ENCODE measurements around the gene CFAP43. TPM values are rescaled to one million over a fixed set of nuclear protein-coding genes. Genes with fewer than 3 reads are reported as not detected.

Gene CFAP43
- total and polyA plus RNA-seq, 10 of the 15 experiments (the other 5 are each of a cell fraction or from before 2014, with no cell fraction given), result 0.06 to 0.14 (median 0.10) TPM; not detected in 5

DNA sequence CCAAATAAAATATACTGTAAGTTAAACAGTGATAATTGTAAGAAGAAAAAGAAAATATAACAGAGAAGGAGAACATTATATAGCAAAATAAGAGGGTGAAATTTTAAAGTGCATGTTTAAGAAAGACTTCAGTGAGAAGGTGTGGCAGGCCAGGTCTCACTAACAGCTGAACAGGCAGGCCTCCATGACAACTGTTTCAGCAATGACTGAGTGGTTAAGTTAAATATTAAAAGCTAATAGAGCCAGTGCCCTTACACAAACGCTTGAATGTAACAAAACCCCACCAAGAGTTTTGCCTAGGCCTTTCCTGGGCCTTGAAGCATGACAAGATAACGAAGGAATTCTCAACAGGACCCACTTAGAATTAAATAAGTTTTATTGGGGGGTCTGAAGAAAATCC is 32.6 kb downstream of the CFAP43 start:
- FAIRE-seq, result no peak

More for the DNA sequence above, 32.6 kb downstream of the CFAP43 start:
- ChIA-PET CTCF (interaction anchor here (1.0 kb wide), 1 partner anchor 487 kb away, joined by 3 read pairs; no protein-coding TSS in a partner anchor), POLR2A (interaction anchor here (0.7 kb wide), 1 partner anchor 78 kb away, joined by 3 read pairs; the partner anchor contains the start of gene SFR1), SMC1A (ENCODE audit: uncharacterized antibody, unreplicated experiment) (interaction anchor here (0.7 kb wide), 1 partner anchor 18 kb away, joined by 3 read pairs; no protein-coding TSS in a partner anchor), RAD21 (ENCODE audit: unreplicated experiment) (no interaction called here)
- H3K36me3 ChIP-seq (ENCODE audit: control insufficient read depth in 2 of 2, insufficient read depth in 2 of 2, low read length in 1 of 2), result no peaks in the 10 kb centered on the region
- WGBS (ENCODE audit: insufficient coverage, insufficient replicate concordance, low lambda C conversion rate, missing lambda C conversion rate), result 14% methylated on average over 2 of the region's 2 CpGs
- no TSS peak for BruUV-seq (replicated peaks)
- H3K27me3 ChIP-seq (replicated peaks in 1 of 2; ENCODE audit: control insufficient read depth in 2 of 2, insufficient read depth in 2 of 2, low read length in 1 of 2), result no peaks in the 10 kb centered on the region; a peak in 1 of 4 replicates
- ATAC-seq (no peak), DNase-seq (ENCODE audit: low read depth, low spot score) (no peak)
- TF ChIP-seq SMAD1 (IDR thresholded peaks at IDR 0.05; ENCODE audit: low read depth, partially characterized antibody) (no peak), ZNF217 (IDR thresholded peaks at IDR 0.05) (no peak), MYB (IDR thresholded peaks at IDR 0.05; ENCODE audit: borderline replicate concordance, low read depth, low read length) (no peak), ZBED1 (IDR thresholded peaks at IDR 0.05; ENCODE audit: borderline replicate concordance) (no peak), CBX3 (IDR thresholded peaks at IDR 0.05; ENCODE audit: borderline replicate concordance, low read depth) (no peak), MEF2A (IDR thresholded peaks at IDR 0.05; ENCODE audit: insufficient read depth, low read depth, low read length) (no peak), NR2C2 (IDR thresholded peaks at IDR 0.05; ENCODE audit: borderline replicate concordance, control insufficient read depth, insufficient read length, low read depth) (no peak), ZSCAN29 (IDR thresholded peaks at IDR 0.05) (no peak), BMI1 (IDR thresholded peaks at IDR 0.05; ENCODE audit: borderline replicate concordance) (no peak), POLR2AphosphoS2 (IDR thresholded peaks at IDR 0.05; ENCODE audit: low read depth, low read length) (no peak), EZH2 (IDR thresholded peaks at IDR 0.05; ENCODE audit: borderline replicate concordance, control insufficient read depth, low read depth, low read length) (no peak), STAT3 (IDR thresholded peaks at IDR 0.05; ENCODE audit: low read depth, low read length) (no peak), TAF1 (IDR thresholded peaks at IDR 0.05; ENCODE audit: borderline replicate concordance, low read depth, low read length) (no peak), HDAC2 (IDR thresholded peaks at IDR 0.05) (no peak), IKZF2 (IDR thresholded peaks at IDR 0.05) (no peak), SPI1 (IDR thresholded peaks at IDR 0.05; ENCODE audit: borderline replicate concordance, insufficient read depth, low read depth, low read length) (no peak)
- TF ChIP-seq, protein P1, sequence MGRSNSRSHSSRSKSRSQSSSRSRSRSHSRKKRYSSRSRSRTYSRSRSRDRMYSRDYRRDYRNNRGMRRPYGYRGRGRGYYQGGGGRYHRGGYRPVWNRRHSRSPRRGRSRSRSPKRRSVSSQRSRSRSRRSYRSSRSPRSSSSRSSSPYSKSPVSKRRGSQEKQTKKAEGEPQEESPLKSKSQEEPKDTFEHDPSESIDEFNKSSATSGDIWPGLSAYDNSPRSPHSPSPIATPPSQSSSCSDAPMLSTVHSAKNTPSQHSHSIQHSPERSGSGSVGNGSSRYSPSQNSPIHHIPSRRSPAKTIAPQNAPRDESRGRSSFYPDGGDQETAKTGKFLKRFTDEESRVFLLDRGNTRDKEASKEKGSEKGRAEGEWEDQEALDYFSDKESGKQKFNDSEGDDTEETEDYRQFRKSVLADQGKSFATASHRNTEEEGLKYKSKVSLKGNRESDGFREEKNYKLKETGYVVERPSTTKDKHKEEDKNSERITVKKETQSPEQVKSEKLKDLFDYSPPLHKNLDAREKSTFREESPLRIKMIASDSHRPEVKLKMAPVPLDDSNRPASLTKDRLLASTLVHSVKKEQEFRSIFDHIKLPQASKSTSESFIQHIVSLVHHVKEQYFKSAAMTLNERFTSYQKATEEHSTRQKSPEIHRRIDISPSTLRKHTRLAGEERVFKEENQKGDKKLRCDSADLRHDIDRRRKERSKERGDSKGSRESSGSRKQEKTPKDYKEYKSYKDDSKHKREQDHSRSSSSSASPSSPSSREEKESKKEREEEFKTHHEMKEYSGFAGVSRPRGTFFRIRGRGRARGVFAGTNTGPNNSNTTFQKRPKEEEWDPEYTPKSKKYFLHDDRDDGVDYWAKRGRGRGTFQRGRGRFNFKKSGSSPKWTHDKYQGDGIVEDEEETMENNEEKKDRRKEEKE (IDR thresholded peaks at IDR 0.05), result no peak
- TF ChIP-seq, protein P2, sequence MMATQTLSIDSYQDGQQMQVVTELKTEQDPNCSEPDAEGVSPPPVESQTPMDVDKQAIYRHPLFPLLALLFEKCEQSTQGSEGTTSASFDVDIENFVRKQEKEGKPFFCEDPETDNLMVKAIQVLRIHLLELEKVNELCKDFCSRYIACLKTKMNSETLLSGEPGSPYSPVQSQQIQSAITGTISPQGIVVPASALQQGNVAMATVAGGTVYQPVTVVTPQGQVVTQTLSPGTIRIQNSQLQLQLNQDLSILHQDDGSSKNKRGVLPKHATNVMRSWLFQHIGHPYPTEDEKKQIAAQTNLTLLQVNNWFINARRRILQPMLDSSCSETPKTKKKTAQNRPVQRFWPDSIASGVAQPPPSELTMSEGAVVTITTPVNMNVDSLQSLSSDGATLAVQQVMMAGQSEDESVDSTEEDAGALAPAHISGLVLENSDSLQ (IDR thresholded peaks at IDR 0.05), result no peak
- TF ChIP-seq, protein P3, sequence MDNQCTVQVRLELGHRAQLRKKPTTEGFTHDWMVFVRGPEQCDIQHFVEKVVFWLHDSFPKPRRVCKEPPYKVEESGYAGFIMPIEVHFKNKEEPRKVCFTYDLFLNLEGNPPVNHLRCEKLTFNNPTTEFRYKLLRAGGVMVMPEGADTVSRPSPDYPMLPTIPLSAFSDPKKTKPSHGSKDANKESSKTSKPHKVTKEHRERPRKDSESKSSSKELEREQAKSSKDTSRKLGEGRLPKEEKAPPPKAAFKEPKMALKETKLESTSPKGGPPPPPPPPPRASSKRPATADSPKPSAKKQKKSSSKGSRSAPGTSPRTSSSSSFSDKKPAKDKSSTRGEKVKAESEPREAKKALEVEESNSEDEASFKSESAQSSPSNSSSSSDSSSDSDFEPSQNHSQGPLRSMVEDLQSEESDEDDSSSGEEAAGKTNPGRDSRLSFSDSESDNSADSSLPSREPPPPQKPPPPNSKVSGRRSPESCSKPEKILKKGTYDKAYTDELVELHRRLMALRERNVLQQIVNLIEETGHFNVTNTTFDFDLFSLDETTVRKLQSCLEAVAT (IDR thresholded peaks at IDR 0.05), result no peak
- no peak overlapping the region for H3K4me3 ChIP-seq
- H3K79me2 ChIP-seq (ENCODE audit: control insufficient read depth, insufficient read depth, low read length), result no peaks in the 10 kb centered on the region
- in situ Hi-C loops (cut with MboI) (no loop called here), intact Hi-C loops (cut with micrococcal nuclease; ENCODE audit: unreplicated experiment) (no loop called here)
- H3K9me3 ChIP-seq (replicated peaks; ENCODE audit: control insufficient read depth, insufficient read depth, low read length), result no peaks in the 10 kb centered on the region
- no peak overlapping the region for H3K9ac ChIP-seq (ENCODE audit: control insufficient read depth, insufficient read depth, low read length)
- H3K27ac ChIP-seq (ENCODE audit: control insufficient read depth, insufficient read depth), result no peak overlapping the region
- H3K4me2 ChIP-seq (ENCODE audit: control insufficient read depth, insufficient read depth), result no peak overlapping the region
- H4K20me1 ChIP-seq (ENCODE audit: control insufficient read depth, insufficient read depth), result no peaks in the 10 kb centered on the region
- no peaks in the 10 kb centered on the region for H3K4me1 ChIP-seq (ENCODE audit: control insufficient read depth, insufficient read depth, low read length)
- no peak overlapping the region for H2AFZ ChIP-seq (ENCODE audit: control insufficient read depth, low read depth, low read length)

Measured in GM12878 (cell line).